OCI-LY3 (cell line): ENCODE data around the gene TXN2.

Experiments
- H2AFZ ChIP-seq: fragments of 200-600, 300-600 bp; shearing (Covaris generic); 2 replicates; pipeline ENCODE4 v1.6.0; 2014; ENCODE audit warnings: antibody characterized with exemption, low read depth, low read length
- H3K27ac ChIP-seq: fragments of 200-600, 300-600 bp; sonication (generic); 2 replicates; pipeline ENCODE4 v1.5.1; 2014; ENCODE audit warnings: mild to moderate bottlenecking, low read length, moderate library complexity, mixed read lengths
- H3K27me3 ChIP-seq: fragments of 200-600, 300-600 bp; sonication (generic); 2 replicates; pipeline ENCODE4 v1.6.1; 2014; ENCODE audit warnings: low read depth, low read length, mixed read lengths
- H3K36me3 ChIP-seq: fragments of 200-600, 300-600 bp; sonication (generic); replicated peaks from 2 replicates; pipeline ENCODE3; 2014; ENCODE audit warnings: low read depth, low read length, mixed read lengths
- H3K4me1 ChIP-seq: fragments of 300-600, 200-600 bp; sonication (generic); 2 replicates; pipeline ENCODE4 v1.6.1; 2014; ENCODE audit warnings: low read length, mixed read lengths
- H3K4me2 ChIP-seq: fragments of 200-600, 300-600 bp; sonication (generic); 2 replicates; pipeline ENCODE4 v1.6.1; 2014; ENCODE audit warnings: low read length, mixed read lengths
- H3K4me3 ChIP-seq: fragments of 300-600, 200-600 bp; sonication (generic); 2 replicates; pipeline ENCODE4 v1.5.1; 2014; ENCODE audit warnings: antibody characterized with exemption, mild to moderate bottlenecking, low read length, moderate library complexity
- H3K79me2 ChIP-seq: fragments of 300-600, 200-600 bp; shearing (Covaris generic); 2 replicates; pipeline ENCODE4 v1.6.1; 2014; ENCODE audit warnings: mild to moderate bottlenecking, low read length, mixed read lengths
- H3K9ac ChIP-seq: fragments of 300-600, 200-600 bp; shearing (Covaris generic); 2 replicates; pipeline ENCODE4 v1.6.0; 2014; ENCODE audit warnings: mild to moderate bottlenecking, low read length, moderate library complexity
- H3K9me3 ChIP-seq: fragments of 200-600, 300-600 bp; shearing (Covaris generic); 2 replicates; pipeline ENCODE4 v1.6.1; 2014; ENCODE audit warnings: low read length, mixed read lengths; ENCODE audit not compliant: insufficient read depth
- H4K20me1 ChIP-seq: fragments of 200-600, 300-600 bp; sonication (generic); 2 replicates; pipeline ENCODE4 v1.6.1; 2016; ENCODE audit warnings: low read length, mixed read lengths; ENCODE audit not compliant: insufficient read depth
- EZH2phosphoT487 ChIP-seq: fragments of 200-600 bp; shearing (Covaris generic); IDR thresholded peaks from 2 replicates; pipeline ENCODE4 v1.6.1; 2018; ENCODE audit warnings: antibody characterized with exemption, mixed run types, low read depth
- TF ChIP-seq, protein P1 (sequence below): fragments of 200-600, 300-600 bp; sonication (generic); IDR thresholded peaks from 2 replicates; pipeline ENCODE4 v1.5.1; 2014; ENCODE audit warnings: antibody characterized with exemption, low read length, low read depth

The TXN2 gene

DNA sequence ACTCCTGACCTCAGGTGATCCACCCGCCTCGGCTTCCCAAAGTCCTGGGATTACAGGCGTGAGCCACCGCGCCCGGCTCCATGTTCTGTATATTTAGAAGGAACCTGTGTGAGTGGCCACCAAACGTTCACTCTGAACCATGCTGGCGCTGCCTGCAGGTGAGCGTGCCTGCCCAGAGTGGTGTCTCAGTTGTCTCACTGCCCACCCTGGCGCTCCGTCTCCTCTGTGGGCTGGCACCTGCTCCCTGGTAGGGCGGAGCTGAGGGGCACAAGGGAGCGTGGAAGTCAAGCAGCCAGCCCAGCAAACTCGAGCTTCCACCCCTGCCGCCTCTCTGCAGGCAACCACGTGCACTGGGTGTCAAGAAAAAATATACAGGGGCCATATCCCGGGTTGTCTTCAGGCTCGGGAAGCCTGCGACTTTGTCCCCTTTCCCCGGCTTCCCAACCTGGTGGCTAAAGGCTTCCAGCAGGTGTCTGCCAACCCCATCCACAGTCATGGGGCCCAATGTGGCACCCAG lies 16.7 kb downstream of the TXN2 start:
- Histone ChIP-seq H3K9ac (no peak overlapping the region), H3K4me3 (no peak overlapping the region)

DNA sequence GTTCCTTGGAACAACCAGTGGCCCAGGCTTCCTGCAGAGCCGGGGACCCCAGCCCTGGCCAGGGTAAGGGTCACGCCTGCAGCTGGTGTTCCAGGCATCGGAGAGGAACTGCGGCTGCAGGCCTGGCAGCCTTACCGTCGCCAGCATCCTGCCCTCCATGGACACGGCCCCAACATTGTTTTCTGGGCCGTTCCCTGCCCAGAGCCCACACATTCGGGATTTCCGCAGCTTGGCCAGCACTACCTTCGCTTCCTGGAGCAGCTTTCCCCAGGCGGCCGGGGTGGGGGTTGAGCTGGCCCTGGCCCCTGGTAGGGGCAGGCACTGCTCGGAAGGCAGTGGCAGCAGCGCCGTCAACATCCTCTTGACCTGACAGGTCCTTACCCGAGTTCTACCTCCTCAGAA lies 17.7 kb downstream of the TXN2 start:
- Histone ChIP-seq H3K79me2 (no peaks in the 10 kb centered on the region), H3K4me1 (no peaks in the 10 kb centered on the region), H3K27ac (no peak overlapping the region), H3K36me3 (peaks cover 10% of the 10 kb centered on the region), H3K27me3 (no peaks in the 10 kb centered on the region), H2AFZ (no peak overlapping the region), H4K20me1 (no peaks in the 10 kb centered on the region), H3K4me2 (no peak overlapping the region), H3K9me3 (no peaks in the 10 kb centered on the region), H3K9ac (no peak overlapping the region), H3K4me3 (no peak overlapping the region)
- no peak for TF ChIP-seq EZH2phosphoT487
- TF ChIP-seq, protein P1, sequence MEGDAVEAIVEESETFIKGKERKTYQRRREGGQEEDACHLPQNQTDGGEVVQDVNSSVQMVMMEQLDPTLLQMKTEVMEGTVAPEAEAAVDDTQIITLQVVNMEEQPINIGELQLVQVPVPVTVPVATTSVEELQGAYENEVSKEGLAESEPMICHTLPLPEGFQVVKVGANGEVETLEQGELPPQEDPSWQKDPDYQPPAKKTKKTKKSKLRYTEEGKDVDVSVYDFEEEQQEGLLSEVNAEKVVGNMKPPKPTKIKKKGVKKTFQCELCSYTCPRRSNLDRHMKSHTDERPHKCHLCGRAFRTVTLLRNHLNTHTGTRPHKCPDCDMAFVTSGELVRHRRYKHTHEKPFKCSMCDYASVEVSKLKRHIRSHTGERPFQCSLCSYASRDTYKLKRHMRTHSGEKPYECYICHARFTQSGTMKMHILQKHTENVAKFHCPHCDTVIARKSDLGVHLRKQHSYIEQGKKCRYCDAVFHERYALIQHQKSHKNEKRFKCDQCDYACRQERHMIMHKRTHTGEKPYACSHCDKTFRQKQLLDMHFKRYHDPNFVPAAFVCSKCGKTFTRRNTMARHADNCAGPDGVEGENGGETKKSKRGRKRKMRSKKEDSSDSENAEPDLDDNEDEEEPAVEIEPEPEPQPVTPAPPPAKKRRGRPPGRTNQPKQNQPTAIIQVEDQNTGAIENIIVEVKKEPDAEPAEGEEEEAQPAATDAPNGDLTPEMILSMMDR, result no peak

More for the DNA sequence above, 16.7 kb downstream of the TXN2 start:
- H3K4me2 ChIP-seq, result no peak overlapping the region
- peaks cover 14% of the 10 kb centered on the region for H3K36me3 ChIP-seq
- TF ChIP-seq, protein P1, result no peak
- TF ChIP-seq EZH2phosphoT487, result no peak
- no peaks in the 10 kb centered on the region for H4K20me1 ChIP-seq
- H3K27me3 ChIP-seq, result no peaks in the 10 kb centered on the region
- no peaks in the 10 kb centered on the region for H3K9me3 ChIP-seq
- H2AFZ ChIP-seq, result no peak overlapping the region
- H3K4me1 ChIP-seq, result no peaks in the 10 kb centered on the region
- no peaks in the 10 kb centered on the region for H3K79me2 ChIP-seq
- H3K27ac ChIP-seq, result no peak overlapping the region

GRCh38 chr22:36461665-36462649 lies 19.5 kb downstream of the TXN2 start:
- peaks cover 6% of the 10 kb centered on the region; the same call in 1 of the 2 replicates for H3K4me1 ChIP-seq
- no peak overlapping the region for H3K4me2 ChIP-seq
- H4K20me1 ChIP-seq, result no peaks in the 10 kb centered on the region
- no peak overlapping the region for H3K9ac ChIP-seq
- H3K79me2 ChIP-seq, result no peaks in the 10 kb centered on the region
- no peaks in the 10 kb centered on the region for H3K27me3 ChIP-seq
- peaks cover 7% of the 10 kb centered on the region for H3K36me3 ChIP-seq
- no peaks in the 10 kb centered on the region for H3K9me3 ChIP-seq
- no peak for TF ChIP-seq EZH2phosphoT487
- TF ChIP-seq, protein P1, result no peak
- H3K27ac ChIP-seq, result no peak overlapping the region
- H2AFZ ChIP-seq, result no peak overlapping the region
- no peak overlapping the region for H3K4me3 ChIP-seq

GRCh38 chr22:36460202-36460601 lies 21.2 kb downstream of the TXN2 start:
- Histone ChIP-seq H3K4me1 (peaks cover 16% of the 10 kb centered on the region), H3K9ac (no peak overlapping the region), H3K4me3 (no peak overlapping the region), H3K27ac (no peak overlapping the region), H3K27me3 (no peaks in the 10 kb centered on the region), H3K9me3 (no peaks in the 10 kb centered on the region), H3K4me2 (no peak overlapping the region), H3K36me3 (no peaks in the 10 kb centered on the region), H2AFZ (no peak overlapping the region), H4K20me1 (no peaks in the 10 kb centered on the region), H3K79me2 (no peaks in the 10 kb centered on the region)
- TF ChIP-seq EZH2phosphoT487, result no peak
- TF ChIP-seq, protein P1, result no peak
